ENCODE data around the gene OSBPL6. TPM values are rescaled to one million over a fixed set of nuclear protein-coding genes. Genes with fewer than 3 reads are reported as not detected.

OSBPL6 gene
- total RNA-seq, 1 donor, result 6.5 TPM

DNA sequence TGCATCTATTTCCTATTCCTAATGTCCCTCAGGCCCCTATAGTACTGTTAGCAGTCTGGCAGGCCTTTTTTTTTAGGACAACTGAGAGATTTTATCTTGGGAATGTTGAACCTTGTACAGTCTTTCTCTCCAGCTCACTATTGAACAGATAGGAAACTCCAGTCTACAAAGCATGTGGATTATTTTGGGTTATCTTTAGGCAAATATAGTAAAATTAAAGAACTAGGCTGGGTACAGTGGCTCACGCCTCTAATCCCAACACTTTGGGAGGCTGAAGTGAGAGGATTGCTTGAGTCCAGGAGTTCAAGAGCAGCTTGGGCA is 102.7 kb downstream of the OSBPL6 start:
- H3K4me3 ChIP-seq (ENCODE audit: low read depth, low read length), result no peak overlapping the region
- TF ChIP-seq, protein P1, sequence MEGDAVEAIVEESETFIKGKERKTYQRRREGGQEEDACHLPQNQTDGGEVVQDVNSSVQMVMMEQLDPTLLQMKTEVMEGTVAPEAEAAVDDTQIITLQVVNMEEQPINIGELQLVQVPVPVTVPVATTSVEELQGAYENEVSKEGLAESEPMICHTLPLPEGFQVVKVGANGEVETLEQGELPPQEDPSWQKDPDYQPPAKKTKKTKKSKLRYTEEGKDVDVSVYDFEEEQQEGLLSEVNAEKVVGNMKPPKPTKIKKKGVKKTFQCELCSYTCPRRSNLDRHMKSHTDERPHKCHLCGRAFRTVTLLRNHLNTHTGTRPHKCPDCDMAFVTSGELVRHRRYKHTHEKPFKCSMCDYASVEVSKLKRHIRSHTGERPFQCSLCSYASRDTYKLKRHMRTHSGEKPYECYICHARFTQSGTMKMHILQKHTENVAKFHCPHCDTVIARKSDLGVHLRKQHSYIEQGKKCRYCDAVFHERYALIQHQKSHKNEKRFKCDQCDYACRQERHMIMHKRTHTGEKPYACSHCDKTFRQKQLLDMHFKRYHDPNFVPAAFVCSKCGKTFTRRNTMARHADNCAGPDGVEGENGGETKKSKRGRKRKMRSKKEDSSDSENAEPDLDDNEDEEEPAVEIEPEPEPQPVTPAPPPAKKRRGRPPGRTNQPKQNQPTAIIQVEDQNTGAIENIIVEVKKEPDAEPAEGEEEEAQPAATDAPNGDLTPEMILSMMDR (IDR thresholded peaks at IDR 0.05; ENCODE audit: insufficient read depth, low read depth, low read length), result no peak
- no peak for DNase-seq (ENCODE audit: low read depth)

- peak; percentile 64 for DNase-seq (ENCODE audit: low read depth)
- H3K4me3 ChIP-seq (ENCODE audit: low read depth, low read length), result no peak overlapping the region
- TF ChIP-seq, protein P1 (IDR thresholded peaks at IDR 0.05; ENCODE audit: insufficient read depth, low read depth, low read length), result no peak
Measured at GRCh38 chr2:178298785-178299212, 104.5 kb downstream of the OSBPL6 start.

- no peak for DNase-seq (ENCODE audit: low read depth)
- TF ChIP-seq, protein P1 (IDR thresholded peaks at IDR 0.05; ENCODE audit: insufficient read depth, low read depth, low read length), result no peak
- no peak overlapping the region for H3K4me3 ChIP-seq (ENCODE audit: low read depth, low read length)
Measured at GRCh38 chr2:178301649-178302238, 107.4 kb downstream of the OSBPL6 start.

GRCh38 chr2:178304333-178304732 is 110.0 kb downstream of the OSBPL6 start:
- DNase-seq (ENCODE audit: low read depth), result no peak
- TF ChIP-seq, protein P1 (IDR thresholded peaks at IDR 0.05; ENCODE audit: insufficient read depth, low read depth, low read length), result no peak
- no peak overlapping the region for H3K4me3 ChIP-seq (ENCODE audit: low read depth, low read length)

- no peak overlapping the region for H3K4me3 ChIP-seq (ENCODE audit: low read depth, low read length)
- TF ChIP-seq, protein P1 (IDR thresholded peaks at IDR 0.05; ENCODE audit: insufficient read depth, low read depth, low read length), result peak; percentile 72
- DNase-seq (ENCODE audit: low read depth), result peak; percentile 52
Measured at GRCh38 chr2:178306352-178307073, 112.2 kb downstream of the OSBPL6 start.

DNA sequence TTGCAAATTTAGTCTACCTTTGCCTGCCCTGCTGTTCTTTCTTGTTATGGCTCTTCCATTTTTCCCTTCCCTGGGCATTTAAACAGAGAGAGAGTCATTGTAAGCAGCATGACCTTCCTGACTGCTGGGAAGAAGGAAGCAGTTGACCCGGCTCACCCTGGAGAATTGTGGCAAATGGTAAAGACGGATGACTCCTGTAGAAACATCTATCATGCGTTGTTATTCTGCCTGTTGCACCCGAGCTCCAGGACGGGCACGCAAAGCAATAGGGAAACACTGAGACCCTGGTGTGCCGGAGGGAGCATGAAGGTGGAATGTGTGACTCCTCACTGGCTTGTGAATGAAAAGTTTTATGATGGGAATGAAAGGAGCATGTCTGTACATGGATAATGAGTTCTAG is 113.3 kb downstream of the OSBPL6 start:
- DNase-seq (ENCODE audit: low read depth), result no peak
- no peak overlapping the region for H3K4me3 ChIP-seq (ENCODE audit: low read depth, low read length)
- TF ChIP-seq, protein P1 (IDR thresholded peaks at IDR 0.05; ENCODE audit: insufficient read depth, low read depth, low read length), result no peak

All from fibroblast of villous mesenchyme (primary cell).